ENCODE data around the gene JAG1.

Gene JAG1

DNA sequence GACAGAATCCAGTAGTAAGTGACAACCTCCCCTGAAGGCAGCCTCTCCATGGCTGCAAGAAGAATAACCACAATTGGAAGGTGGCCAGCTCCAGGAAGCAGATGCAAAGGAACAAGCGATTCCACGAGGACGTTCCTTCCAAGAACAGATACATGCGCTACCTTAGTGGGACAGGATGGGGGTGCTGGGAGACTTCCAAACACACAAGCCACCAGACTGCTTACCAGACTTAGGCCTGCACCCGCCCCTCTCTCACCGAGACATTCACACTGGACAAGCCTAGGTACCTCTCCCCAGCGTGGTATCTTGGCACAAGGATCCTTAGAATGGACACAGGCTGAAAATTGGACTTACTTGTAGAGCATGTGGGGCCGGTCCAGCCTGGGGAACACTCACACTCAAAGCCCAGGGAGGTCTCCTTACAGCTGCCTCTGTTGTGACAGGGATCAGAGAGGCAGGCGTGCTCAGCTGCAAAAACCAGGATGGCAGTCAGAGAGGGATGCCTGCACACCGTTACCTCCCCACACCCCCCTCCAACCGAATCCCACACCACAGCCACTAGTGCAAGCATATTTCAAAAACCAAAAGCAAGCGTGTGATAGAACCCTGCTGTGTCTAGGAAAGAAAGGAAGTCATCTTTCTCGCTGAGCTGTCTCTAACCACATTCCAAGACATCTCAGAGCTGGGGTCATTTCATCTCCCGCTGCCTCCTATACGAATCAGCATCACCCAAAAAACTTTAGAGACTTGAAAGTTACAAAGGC is 22.4 kb downstream of the JAG1 start:
- POLR2A ChIA-PET = no interaction called here
- H3K4me3 ChIP-seq (ENCODE audit: low read depth, low read length) = no peak overlapping the region
- DNase-seq (ENCODE audit: low read depth, low spot score) = no peak
- CTCF ChIA-PET = interaction anchor here (0.6 to 1.9 kb wide), 3 partner anchors 17 to 98 kb away, joined by 3 to 11 read pairs (median 4); no protein-coding TSS in a partner anchor
- TF ChIP-seq, protein P1, sequence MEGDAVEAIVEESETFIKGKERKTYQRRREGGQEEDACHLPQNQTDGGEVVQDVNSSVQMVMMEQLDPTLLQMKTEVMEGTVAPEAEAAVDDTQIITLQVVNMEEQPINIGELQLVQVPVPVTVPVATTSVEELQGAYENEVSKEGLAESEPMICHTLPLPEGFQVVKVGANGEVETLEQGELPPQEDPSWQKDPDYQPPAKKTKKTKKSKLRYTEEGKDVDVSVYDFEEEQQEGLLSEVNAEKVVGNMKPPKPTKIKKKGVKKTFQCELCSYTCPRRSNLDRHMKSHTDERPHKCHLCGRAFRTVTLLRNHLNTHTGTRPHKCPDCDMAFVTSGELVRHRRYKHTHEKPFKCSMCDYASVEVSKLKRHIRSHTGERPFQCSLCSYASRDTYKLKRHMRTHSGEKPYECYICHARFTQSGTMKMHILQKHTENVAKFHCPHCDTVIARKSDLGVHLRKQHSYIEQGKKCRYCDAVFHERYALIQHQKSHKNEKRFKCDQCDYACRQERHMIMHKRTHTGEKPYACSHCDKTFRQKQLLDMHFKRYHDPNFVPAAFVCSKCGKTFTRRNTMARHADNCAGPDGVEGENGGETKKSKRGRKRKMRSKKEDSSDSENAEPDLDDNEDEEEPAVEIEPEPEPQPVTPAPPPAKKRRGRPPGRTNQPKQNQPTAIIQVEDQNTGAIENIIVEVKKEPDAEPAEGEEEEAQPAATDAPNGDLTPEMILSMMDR (IDR thresholded peaks at IDR 0.05; ENCODE audit: insufficient read depth, low read length, missing control alignments) = no peak

DNA sequence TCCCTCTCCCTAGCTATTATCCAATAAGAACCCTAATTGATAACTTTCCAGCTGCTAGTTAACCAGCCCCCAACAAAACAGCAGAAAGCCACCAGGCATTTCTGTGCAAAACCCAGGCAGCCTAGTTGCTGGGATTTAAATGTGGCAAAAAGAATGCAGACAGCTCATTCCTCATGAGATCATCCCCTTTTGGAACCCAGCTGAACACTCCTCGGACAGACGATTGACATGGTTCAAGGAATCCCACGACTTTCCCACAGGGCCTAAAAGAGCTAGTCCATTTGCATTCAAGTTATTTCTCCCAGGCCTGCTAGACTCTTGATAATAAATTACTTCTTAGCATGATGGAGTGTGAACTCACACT is 24.0 kb downstream of the JAG1 start:
- DNase-seq (ENCODE audit: low read depth, low spot score) = no peak
- TF ChIP-seq, protein P1 (IDR thresholded peaks at IDR 0.05; ENCODE audit: insufficient read depth, low read length, missing control alignments) = no peak
- POLR2A ChIA-PET = interaction anchor here (1.0 kb wide), 1 partner anchor 22 kb away, joined by 4 read pairs; no protein-coding TSS in a partner anchor
- H3K4me3 ChIP-seq (ENCODE audit: low read depth, low read length) = no peak overlapping the region
- CTCF ChIA-PET = interaction anchor here (1.2 to 1.9 kb wide), 4 partner anchors 9 to 97 kb away, joined by 4 to 11 read pairs (median 4); no protein-coding TSS in a partner anchor

- no peak overlapping the region for H3K4me3 ChIP-seq (ENCODE audit: low read depth, low read length)
- ChIA-PET CTCF (interaction anchor here (0.6 to 1.9 kb wide), 6 partner anchors 9 to 97 kb away, joined by 3 to 11 read pairs (median 4); no protein-coding TSS in a partner anchor), POLR2A (interaction anchor here (0.7 to 1.0 kb wide), 2 partner anchors 22 kb away, joined by 3 to 4 read pairs; no protein-coding TSS in a partner anchor)
- TF ChIP-seq, protein P1 (IDR thresholded peaks at IDR 0.05; ENCODE audit: insufficient read depth, low read length, missing control alignments) = no peak
- DNase-seq (ENCODE audit: low read depth, low spot score) = no peak
These were observed 24.6 kb downstream of the JAG1 start for GRCh38 chr20:10649080-10649796.

GRCh38 chr20:10648651-10649050 is 25.1 kb downstream of the JAG1 start:
- POLR2A ChIA-PET = interaction anchor here (0.7 kb wide), 1 partner anchor 23 kb away, joined by 3 read pairs; no protein-coding TSS in a partner anchor

GRCh38 chr20:10647909-10648308 is 25.9 kb downstream of the JAG1 start:
- TF ChIP-seq, protein P1 (IDR thresholded peaks at IDR 0.05; ENCODE audit: insufficient read depth, low read length, missing control alignments) = no peak
- ChIA-PET POLR2A (no interaction called here), CTCF (interaction anchor here (1.4 kb wide), 1 partner anchor 23 kb away, joined by 7 read pairs; no protein-coding TSS in a partner anchor)
- H3K4me3 ChIP-seq (ENCODE audit: low read depth, low read length) = no peak overlapping the region
- DNase-seq (ENCODE audit: low read depth, low spot score) = no peak

More at GRCh38 chr20:10648651-10649050, 25.1 kb downstream of the JAG1 start:
- H3K4me3 ChIP-seq (ENCODE audit: low read depth, low read length) = no peak overlapping the region
- CTCF ChIA-PET = interaction anchor here (0.6 to 1.4 kb wide), 4 partner anchors 22 to 96 kb away, joined by 3 to 7 read pairs (median 4); no protein-coding TSS in a partner anchor
- TF ChIP-seq, protein P1 (IDR thresholded peaks at IDR 0.05; ENCODE audit: insufficient read depth, low read length, missing control alignments) = no peak
- peak; percentile 83 for DNase-seq (ENCODE audit: low read depth, low spot score)

GRCh38 chr20:10647471-10647870 is 26.3 kb downstream of the JAG1 start:
- ChIA-PET CTCF (no interaction called here), POLR2A (no interaction called here)
- TF ChIP-seq, protein P1 (IDR thresholded peaks at IDR 0.05; ENCODE audit: insufficient read depth, low read length, missing control alignments) = peak; percentile 25
- no peak for DNase-seq (ENCODE audit: low read depth, low spot score)
- H3K4me3 ChIP-seq (ENCODE audit: low read depth, low read length) = no peak overlapping the region

Data from AG04449 (cell line).